ENCODE results near the gene FAM237B.

- TF ChIP-seq FOXJ3 (CRISPR knock-in tag; IDR thresholded peaks at IDR 0.05; ENCODE audit: borderline replicate concordance) (no peak), NR3C1 (CRISPR knock-in tag; conservative IDR thresholded peaks at IDR 0.05; ENCODE audit: low read depth) (no peak)
These were observed 44.9 kb downstream of the FAM237B start for GRCh38 chr7:90276033-90276728.
